Activated naive CD8-positive, alpha-beta T cell (primary cell): ENCODE measurements around the gene SLC6A9.

Source experiments
- H3K27ac Mint-ChIP-seq: one replicate; pipeline ENCODE4 v1.8.0; 2021; ENCODE audit warnings: mixed read lengths
- H3K27me3 Mint-ChIP-seq: one replicate; pipeline ENCODE4 v1.8.0; 2021; ENCODE audit warnings: mixed read lengths
- H3K36me3 Mint-ChIP-seq: one replicate; pipeline ENCODE4 v1.8.0; 2021; ENCODE audit warnings: mixed read lengths
- H3K4me1 Mint-ChIP-seq: one replicate; pipeline ENCODE4 v1.8.0; 2021; ENCODE audit warnings: low read depth, mixed read lengths
- H3K4me3 Mint-ChIP-seq: one replicate; pipeline ENCODE4 v1.8.0; 2021; ENCODE audit warnings: mild to moderate bottlenecking, mixed read lengths
- H3K9me3 Mint-ChIP-seq: one replicate; pipeline ENCODE4 v1.8.0; 2021; ENCODE audit warnings: low read depth, mixed read lengths

Gene SLC6A9

DNA sequence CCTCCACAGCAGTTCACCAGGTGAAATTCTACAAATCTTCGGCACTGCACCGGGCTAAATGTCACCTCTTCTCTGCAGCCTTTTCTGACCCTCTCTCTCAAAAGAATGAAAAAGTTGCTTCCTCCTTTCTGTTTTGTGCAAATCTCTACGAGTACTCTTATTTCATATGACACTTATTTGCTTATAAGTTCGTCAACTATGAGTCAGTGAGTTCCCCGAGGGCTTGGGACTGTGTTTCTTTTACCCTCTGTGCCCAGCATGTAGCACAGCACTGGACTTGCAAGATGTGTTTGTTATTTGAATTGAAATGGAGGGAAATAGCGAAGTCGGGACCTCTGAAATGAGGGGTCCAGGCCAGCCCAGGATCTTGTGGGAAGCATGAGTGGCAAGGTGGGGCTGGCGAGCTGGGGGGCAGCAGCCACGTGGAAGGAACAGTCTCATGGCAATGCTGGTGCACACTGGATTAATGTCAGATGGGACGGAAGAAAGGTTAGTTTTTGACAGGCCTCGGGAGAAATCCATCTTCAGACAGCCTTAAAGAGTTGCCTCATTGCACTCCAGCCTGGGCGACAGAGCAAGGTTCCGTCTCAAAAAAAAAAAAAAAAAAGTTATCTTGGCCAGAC, 6.2 kb downstream of the SLC6A9 start:
- Mint-ChIP-seq H3K4me3 (no peak overlapping the region), H3K27ac (no peak overlapping the region), H3K36me3 (peaks cover 2% of the 10 kb centered on the region), H3K9me3 (no peaks in the 10 kb centered on the region), H3K27me3 (no peaks in the 10 kb centered on the region), H3K4me1 (peaks cover 17% of the 10 kb centered on the region)

GRCh38 chr1:44024031-44024902, 7.0 kb downstream of the SLC6A9 start:
- Mint-ChIP-seq H3K27me3 (no peaks in the 10 kb centered on the region), H3K4me1 (peaks cover 12% of the 10 kb centered on the region), H3K9me3 (no peaks in the 10 kb centered on the region), H3K27ac (no peak overlapping the region), H3K4me3 (no peak overlapping the region), H3K36me3 (no peaks in the 10 kb centered on the region)

GRCh38 chr1:44021581-44022321, 9.5 kb downstream of the SLC6A9 start:
- H3K27ac Mint-ChIP-seq = no peak overlapping the region

DNA sequence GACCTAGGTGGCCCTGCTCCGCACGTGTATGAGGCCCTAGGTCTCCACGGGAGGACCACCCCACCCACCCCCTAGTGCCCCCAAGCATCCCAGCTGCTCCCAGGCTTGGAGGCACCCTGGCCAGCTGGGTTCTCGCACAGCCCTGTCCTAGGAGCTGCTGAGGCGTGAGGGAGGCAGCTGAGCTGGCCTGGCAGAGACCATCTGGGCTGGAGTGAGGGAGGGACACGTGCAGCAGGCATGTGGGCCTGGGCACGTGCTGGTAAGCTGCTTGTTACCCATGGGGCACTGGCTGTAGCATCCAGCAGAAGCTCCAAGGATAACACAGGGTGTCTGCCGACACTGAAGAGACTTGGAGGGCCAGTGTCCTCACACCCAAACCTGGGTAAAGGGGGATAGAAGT, 10.1 kb downstream of the SLC6A9 start:
- Mint-ChIP-seq H3K27ac (no peak overlapping the region), H3K4me1 (no peaks in the 10 kb centered on the region), H3K9me3 (no peaks in the 10 kb centered on the region), H3K27me3 (no peaks in the 10 kb centered on the region), H3K36me3 (no peaks in the 10 kb centered on the region), H3K4me3 (no peak overlapping the region)

More at GRCh38 chr1:44021581-44022321, 9.5 kb downstream of the SLC6A9 start:
- Mint-ChIP-seq H3K4me1 (no peaks in the 10 kb centered on the region), H3K4me3 (no peak overlapping the region), H3K27me3 (no peaks in the 10 kb centered on the region), H3K36me3 (no peaks in the 10 kb centered on the region), H3K9me3 (no peaks in the 10 kb centered on the region)

DNA sequence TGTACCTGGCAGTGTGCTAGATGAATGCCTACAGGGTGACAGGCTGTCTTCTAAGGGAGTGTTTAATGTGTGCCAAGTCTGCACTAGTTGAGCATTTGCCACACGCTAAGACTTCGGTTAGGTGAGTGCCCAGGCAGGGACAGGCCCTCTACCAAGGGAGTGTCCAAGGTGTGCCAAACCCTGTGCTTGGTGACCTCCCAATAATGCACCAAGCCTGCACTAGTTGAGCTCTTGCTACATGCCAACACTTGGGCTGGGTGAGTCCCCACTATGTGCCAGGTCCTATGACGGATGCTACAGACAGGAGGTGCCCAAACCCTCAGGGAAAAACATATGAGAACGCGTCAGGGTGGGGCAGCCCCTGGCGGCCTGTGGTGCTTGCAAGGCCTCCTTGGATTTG, 10.8 kb downstream of the SLC6A9 start:
- H3K4me3 Mint-ChIP-seq = no peak overlapping the region
- no peaks in the 10 kb centered on the region for H3K4me1 Mint-ChIP-seq
- no peak overlapping the region for H3K27ac Mint-ChIP-seq
- H3K9me3 Mint-ChIP-seq = no peaks in the 10 kb centered on the region
- H3K27me3 Mint-ChIP-seq = no peaks in the 10 kb centered on the region
- no peaks in the 10 kb centered on the region for H3K36me3 Mint-ChIP-seq

DNA sequence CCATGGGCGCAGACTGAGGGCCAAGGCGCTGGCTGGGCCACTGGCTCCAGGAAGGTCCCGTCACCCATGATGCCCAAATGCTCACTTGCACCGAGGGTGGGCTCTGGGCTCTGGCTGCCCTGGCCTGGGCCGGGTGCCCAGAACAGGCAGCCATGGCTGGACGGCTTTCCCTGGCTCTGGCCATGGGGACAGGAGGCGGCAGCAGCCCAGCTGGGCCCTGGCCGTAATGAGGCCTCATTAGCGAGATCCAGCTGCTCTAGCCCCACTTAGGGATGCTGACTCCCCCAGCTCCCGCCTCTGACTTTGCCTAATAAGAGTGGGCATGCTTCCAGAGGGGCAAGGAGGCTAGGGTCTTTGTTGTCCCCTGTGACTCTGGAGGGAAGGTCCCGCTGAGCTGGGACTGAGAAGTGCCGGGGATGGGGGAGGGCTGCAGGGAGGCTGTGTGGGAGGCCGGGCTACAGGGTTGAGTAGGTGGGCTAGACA, 11.8 kb downstream of the SLC6A9 start:
- Mint-ChIP-seq H3K4me1 (no peaks in the 10 kb centered on the region), H3K27ac (no peak overlapping the region), H3K36me3 (no peaks in the 10 kb centered on the region), H3K9me3 (no peaks in the 10 kb centered on the region), H3K4me3 (no peak overlapping the region), H3K27me3 (no peaks in the 10 kb centered on the region)

- H3K27me3 Mint-ChIP-seq = no peaks in the 10 kb centered on the region
- no peak overlapping the region for H3K4me3 Mint-ChIP-seq
- H3K27ac Mint-ChIP-seq = no peak overlapping the region
- no peaks in the 10 kb centered on the region for H3K36me3 Mint-ChIP-seq
- no peaks in the 10 kb centered on the region for H3K9me3 Mint-ChIP-seq
- H3K4me1 Mint-ChIP-seq = peaks cover 13% of the 10 kb centered on the region
Observed at GRCh38 chr1:44016890-44017400, 14.3 kb downstream of the SLC6A9 start.

GRCh38 chr1:44016041-44016889, 15.0 kb downstream of the SLC6A9 start:
- Mint-ChIP-seq H3K4me1 (peaks cover 14% of the 10 kb centered on the region), H3K9me3 (no peaks in the 10 kb centered on the region), H3K4me3 (no peak overlapping the region), H3K27me3 (no peaks in the 10 kb centered on the region), H3K27ac (no peak overlapping the region), H3K36me3 (no peaks in the 10 kb centered on the region)

- H3K36me3 Mint-ChIP-seq = no peaks in the 10 kb centered on the region
- H3K9me3 Mint-ChIP-seq = no peaks in the 10 kb centered on the region
- no peak overlapping the region for H3K27ac Mint-ChIP-seq
- H3K4me1 Mint-ChIP-seq = peaks cover 14% of the 10 kb centered on the region
- no peak overlapping the region for H3K4me3 Mint-ChIP-seq
- no peaks in the 10 kb centered on the region for H3K27me3 Mint-ChIP-seq
Observed at GRCh38 chr1:44015206-44015605, 16.1 kb downstream of the SLC6A9 start.

DNA sequence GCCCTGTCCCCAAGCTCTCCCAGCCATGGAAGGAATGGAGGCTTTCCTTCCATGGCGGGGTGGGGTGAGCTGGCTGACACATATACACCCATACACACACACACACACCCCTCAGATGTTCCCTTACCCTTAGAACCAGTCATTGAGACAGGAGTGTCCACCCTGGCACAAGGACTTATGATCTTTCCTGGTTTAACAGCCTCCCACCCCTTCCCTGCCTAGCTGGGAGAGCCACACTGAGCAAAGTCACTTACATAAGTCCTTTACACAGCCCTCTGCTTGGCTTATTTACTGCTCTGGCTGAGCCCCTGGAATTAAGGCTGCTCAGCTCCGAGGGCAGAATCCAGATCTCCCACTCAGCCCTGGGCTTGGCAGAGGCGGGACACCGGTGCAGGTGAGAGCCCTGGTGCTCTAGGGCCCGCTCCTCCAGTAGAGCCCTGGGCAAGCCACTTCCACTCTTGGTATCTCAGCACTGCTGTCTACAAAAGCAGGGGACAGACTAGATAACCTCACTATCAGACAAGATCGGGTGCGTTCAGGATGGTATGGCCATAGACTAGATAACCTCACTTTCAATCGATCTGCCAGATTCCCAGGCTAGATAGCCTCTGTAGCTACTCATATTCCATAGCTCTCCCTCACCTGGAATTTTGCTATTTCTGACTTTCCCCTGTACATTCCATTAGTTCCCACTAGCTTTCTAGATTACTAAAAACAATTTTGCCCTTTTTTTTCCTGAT, 16.7 kb downstream of the SLC6A9 start:
- H3K4me3 Mint-ChIP-seq = no peak overlapping the region
- peaks cover 14% of the 10 kb centered on the region for H3K4me1 Mint-ChIP-seq
- no peaks in the 10 kb centered on the region for H3K36me3 Mint-ChIP-seq
- no peak overlapping the region for H3K27ac Mint-ChIP-seq
- no peaks in the 10 kb centered on the region for H3K9me3 Mint-ChIP-seq
- no peaks in the 10 kb centered on the region for H3K27me3 Mint-ChIP-seq

- no peaks in the 10 kb centered on the region for H3K9me3 Mint-ChIP-seq
- H3K4me3 Mint-ChIP-seq = no peak overlapping the region
- H3K27ac Mint-ChIP-seq = no peak overlapping the region
- peaks cover 14% of the 10 kb centered on the region for H3K4me1 Mint-ChIP-seq
- no peaks in the 10 kb centered on the region for H3K36me3 Mint-ChIP-seq
- H3K27me3 Mint-ChIP-seq = no peaks in the 10 kb centered on the region
Observed at GRCh38 chr1:44013949-44014348, 17.3 kb downstream of the SLC6A9 start.

GRCh38 chr1:44012941-44013609, 18.2 kb downstream of the SLC6A9 start:
- no peaks in the 10 kb centered on the region for H3K27me3 Mint-ChIP-seq
- H3K4me3 Mint-ChIP-seq = no peak overlapping the region
- H3K9me3 Mint-ChIP-seq = no peaks in the 10 kb centered on the region
- no peak overlapping the region for H3K27ac Mint-ChIP-seq
- no peaks in the 10 kb centered on the region for H3K36me3 Mint-ChIP-seq
- H3K4me1 Mint-ChIP-seq = peaks cover 14% of the 10 kb centered on the region

DNA sequence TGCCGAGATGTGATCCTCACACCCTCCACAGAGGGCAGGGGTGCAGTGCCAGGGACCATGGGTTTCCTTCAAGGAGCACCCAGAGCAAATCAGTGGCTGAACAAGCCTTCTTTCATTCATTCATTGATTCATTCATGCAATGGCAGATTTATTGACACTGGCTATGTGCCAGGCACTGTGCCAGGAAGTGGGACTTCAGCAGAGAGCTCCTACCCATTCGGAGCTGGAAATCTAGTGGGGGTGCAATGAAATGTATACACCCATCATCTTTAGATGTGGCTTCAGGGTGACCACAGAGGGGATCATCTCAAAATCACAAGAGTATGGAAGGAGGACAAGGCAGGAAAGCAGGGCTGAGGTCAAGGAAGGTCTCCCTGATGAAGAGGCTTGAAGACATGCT, 18.9 kb downstream of the SLC6A9 start:
- Mint-ChIP-seq H3K9me3 (no peaks in the 10 kb centered on the region), H3K27ac (no peak overlapping the region), H3K27me3 (no peaks in the 10 kb centered on the region)

More for the DNA sequence above, 18.9 kb downstream of the SLC6A9 start:
- no peaks in the 10 kb centered on the region for H3K36me3 Mint-ChIP-seq
- peaks cover 14% of the 10 kb centered on the region for H3K4me1 Mint-ChIP-seq
- no peak overlapping the region for H3K4me3 Mint-ChIP-seq
